Right lobe of liver (tissue), 6 donors: ENCODE data around the gene TOMT. TPM values are rescaled to one million over a fixed set of nuclear protein-coding genes. Genes with fewer than 3 reads are reported as not detected.

ENCODE experiments used
- ATAC-seq, 4 donors: fragments of 200-7000 bp; cut with Tn5 transposase; one replicate each; pipeline ENCODE4 v1.9.1; 2020; ENCODE audit warnings: mild to moderate bottlenecking in 4 of 4, moderate library complexity in 4 of 4
- DNase-seq, 3 donors: peaks; one replicate each; pipeline ENCODE4 v3.0.0-alpha.2; 2020
- H3K27ac ChIP-seq, 3 donors: fragments of 200-600 bp; one replicate each; pipeline ENCODE4 v1.8.0; 2022
- H3K27me3 ChIP-seq, 2 donors: fragments of 200-600 bp; one replicate each; pipeline ENCODE4 v1.8.0; 2022
- H3K36me3 ChIP-seq, 4 donors: fragments of 200-600 bp; sonication (generic) in 1 of 4; one replicate each; pipeline versions ENCODE4 v1.5.1 to v1.8.0; 2017 to 2022; ENCODE audit warnings: control low read depth in 1 of 4
- H3K4me1 ChIP-seq, 4 donors: fragments of 200-600 bp; sonication (generic) in 1 of 4; one replicate each; pipeline versions ENCODE4 v1.5.1 to v1.8.0; 2017 to 2022; ENCODE audit warnings: control low read depth in 1 of 4
- H3K4me3 ChIP-seq, 3 donors: fragments of 200-600 bp; one replicate each; pipeline ENCODE4 v1.8.0; 2022
- H3K9me3 ChIP-seq, 4 donors: fragments of 200-600 bp; sonication (generic) in 1 of 4; one replicate each; pipeline versions ENCODE4 v1.5.1 to v1.8.0; 2017 to 2022; ENCODE audit warnings: control low read depth in 1 of 4
- POLR2A ChIP-seq: fragments of 450-650 bp; IDR thresholded peaks from one replicate; pipeline ENCODE4 v1.6.1; 2017; ENCODE audit warnings: antibody characterized with exemption, mild to moderate bottlenecking
- WGBS: methylation state at CpG from one replicate; pipeline ENCODE4 v1.1.6; 2018; ENCODE audit warnings: low coverage, low lambda C conversion rate; ENCODE audit not compliant: insufficient coverage; ENCODE audit errors: missing lambda C conversion rate; 5-methylcytosine and 5-hydroxymethylcytosine counted together
- intact Hi-C, 2 donors: fragments of 100-400 bp; cut with DNase I; formaldehyde crosslinking; loops; one replicate each; pipeline versions ENCODE4 v1.11.2 to v1.14.1; 2022
- total RNA-seq, 6 experiments: library from RNA; depleted of rRNA in 2 of 6; stranded (reverse); fragments of >200 nt in 2 of 6; fragmentation: NEBNext Ultra II Directional in 3 of 6; extraction: Animal tissue kit (Norgen Biotek cat#: 25700) in 3 of 6; gene quantifications; one replicate each; pipeline versions ENCODE4 v1.1.0 to v1.2.4, GENCODE V29; 2016 to 2023
- TF ChIP-seq, protein P1 (sequence below), 4 donors: fragments of 200-600 bp in 3 of 4; fragments of 450-650 bp in 1 of 4; IDR thresholded peaks; one replicate each; pipeline versions ENCODE4 v1.5.1 to v1.8.0; 2016 to 2022; ENCODE audit warnings: antibody characterized with exemption in 4 of 4, mild to moderate bottlenecking in 2 of 4
- donor health status: DM: no; HTN: yes; CAD: no.
- donor health status: DM: no; HTN: no; CAD: no.
- donor health status: DM: no; HTN: no; CAD: no.
- donor health status: DM: no; HTN: yes; CAD: no.
- donor health status: DM: no; HTN: yes; CAD: no.

Gene TOMT
- total RNA-seq, 6 experiments from 2014 or later: 0.17 to 0.29 TPM; not detected in 4

DNA sequence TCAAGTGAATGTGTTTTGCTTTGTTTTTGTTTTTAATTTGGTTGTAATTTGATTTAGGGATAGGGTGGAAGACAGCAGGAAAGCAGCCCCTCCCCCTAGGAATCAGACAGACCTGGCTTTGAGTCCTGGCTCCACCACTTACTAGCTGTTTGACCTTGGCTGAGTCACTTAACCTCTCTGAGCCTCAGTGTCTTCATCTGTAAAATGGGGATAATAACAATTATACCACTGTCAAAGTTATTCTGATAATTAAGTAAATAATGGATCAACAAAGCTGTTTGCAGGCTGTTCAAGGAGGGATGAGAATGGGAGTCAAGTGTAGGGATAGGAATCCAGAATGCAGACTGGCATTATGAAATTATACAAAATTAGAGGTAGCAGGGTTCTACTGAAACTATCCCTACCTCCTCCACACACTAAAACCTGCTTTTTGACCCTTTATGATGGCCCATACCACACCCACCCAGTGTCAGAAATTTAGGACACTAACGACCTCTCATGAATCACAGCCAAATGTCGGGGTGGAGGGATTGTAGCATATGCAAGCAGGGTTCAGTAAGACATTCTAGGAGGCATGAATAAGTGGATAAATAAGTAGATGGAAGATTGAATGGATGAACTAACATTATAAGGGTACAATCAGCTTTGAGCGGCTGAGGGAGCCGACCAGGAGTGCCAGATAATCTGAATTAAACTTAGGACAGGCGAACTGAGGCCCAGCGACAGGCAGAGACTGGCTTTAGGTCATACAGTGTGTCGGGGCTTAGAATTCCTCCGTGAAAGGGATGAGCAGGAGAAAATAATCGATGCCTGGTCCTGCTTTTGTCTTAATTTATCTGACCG, 5.8 kb downstream of the TOMT start:
- H3K4me3 ChIP-seq: peak overlapping the region; percentile 36 to 73 (median 69)
- DNase-seq: no peak
- no peaks in the 10 kb centered on the region for H3K36me3 ChIP-seq
- no peak for ATAC-seq
- WGBS: 2% methylated on average over 10 of the region's 10 CpGs
- H3K9me3 ChIP-seq: no peaks in the 10 kb centered on the region
- peaks cover 0 to 4% (median 1%) of the 10 kb centered on the region in 4 donors for H3K4me1 ChIP-seq
- peak overlapping the region; percentile 96 to 98 (median 96) for H3K27ac ChIP-seq
- intact Hi-C loops: no loop called here
- H3K27me3 ChIP-seq: no peaks in the 10 kb centered on the region
- TF ChIP-seq, protein P1, sequence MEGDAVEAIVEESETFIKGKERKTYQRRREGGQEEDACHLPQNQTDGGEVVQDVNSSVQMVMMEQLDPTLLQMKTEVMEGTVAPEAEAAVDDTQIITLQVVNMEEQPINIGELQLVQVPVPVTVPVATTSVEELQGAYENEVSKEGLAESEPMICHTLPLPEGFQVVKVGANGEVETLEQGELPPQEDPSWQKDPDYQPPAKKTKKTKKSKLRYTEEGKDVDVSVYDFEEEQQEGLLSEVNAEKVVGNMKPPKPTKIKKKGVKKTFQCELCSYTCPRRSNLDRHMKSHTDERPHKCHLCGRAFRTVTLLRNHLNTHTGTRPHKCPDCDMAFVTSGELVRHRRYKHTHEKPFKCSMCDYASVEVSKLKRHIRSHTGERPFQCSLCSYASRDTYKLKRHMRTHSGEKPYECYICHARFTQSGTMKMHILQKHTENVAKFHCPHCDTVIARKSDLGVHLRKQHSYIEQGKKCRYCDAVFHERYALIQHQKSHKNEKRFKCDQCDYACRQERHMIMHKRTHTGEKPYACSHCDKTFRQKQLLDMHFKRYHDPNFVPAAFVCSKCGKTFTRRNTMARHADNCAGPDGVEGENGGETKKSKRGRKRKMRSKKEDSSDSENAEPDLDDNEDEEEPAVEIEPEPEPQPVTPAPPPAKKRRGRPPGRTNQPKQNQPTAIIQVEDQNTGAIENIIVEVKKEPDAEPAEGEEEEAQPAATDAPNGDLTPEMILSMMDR (IDR thresholded peaks at IDR 0.05): no peak
- no peak for TF ChIP-seq POLR2A

DNA sequence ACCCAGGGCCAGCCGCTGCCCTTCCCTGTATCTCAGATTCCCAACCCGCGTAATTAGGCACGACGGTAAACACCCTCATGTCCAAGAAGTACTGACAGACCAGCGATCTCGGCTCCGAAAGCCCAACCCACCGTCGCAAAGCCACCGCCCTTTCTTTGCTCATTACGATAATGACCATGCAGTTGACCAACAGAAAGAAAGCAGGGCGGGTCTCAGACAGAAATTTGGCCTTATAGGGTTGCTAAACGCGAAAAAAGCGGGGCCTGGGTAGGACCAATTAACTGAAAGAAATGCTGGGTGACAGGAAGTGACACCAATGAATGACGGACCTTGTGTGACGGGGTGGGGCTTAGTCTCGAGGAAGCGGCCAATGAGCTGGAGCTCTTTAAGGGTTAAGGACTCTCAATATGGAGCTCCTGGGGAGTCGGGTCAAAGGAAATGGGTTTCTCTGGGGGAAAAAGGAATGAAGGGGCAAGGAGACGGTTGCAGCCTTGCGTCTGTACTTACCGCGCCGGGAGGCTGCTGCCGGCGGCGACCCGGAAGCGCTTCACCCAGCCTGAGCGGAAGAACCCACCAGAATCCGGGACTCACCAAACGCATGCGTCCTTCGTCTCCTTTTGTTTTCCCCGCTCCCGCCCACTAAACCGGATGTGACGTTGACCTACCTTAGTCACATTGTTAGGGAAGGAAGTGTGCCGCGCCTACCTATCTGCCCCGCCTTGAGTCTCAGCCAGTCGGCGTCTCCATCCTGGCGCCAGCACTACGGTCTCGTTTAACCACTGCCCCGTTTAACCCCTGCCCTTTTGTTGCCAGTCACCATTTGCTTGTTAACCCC, 6.6 kb downstream of the TOMT start, which contains the start of gene ANAPC15:
TSS of gene ANAPC15 (minus strand) at position 553 of the 835 bp plus-strand sequence. CDS start 1,419 bp downstream, outside the sequence.
- DNase-seq (peak; percentile 94 to 99 (median 98)), ATAC-seq (peak; percentile 91 to 94 (median 92))
- Histone ChIP-seq H3K27me3 (no peaks in the 10 kb centered on the region), H3K4me1 (peaks cover 0 to 4% (median 1%) of the 10 kb centered on the region in 4 donors), H3K27ac (peak within 1 kb of the TSS; percentile 96 to 98 (median 96)), H3K9me3 (no peaks in the 10 kb centered on the region), H3K4me3 (peak within 1 kb of the TSS; percentile 61 to 73 (median 69)), H3K36me3 (no peaks in the 10 kb centered on the region)
- under 1% methylated on average over 30 of the region's 49 CpGs for WGBS
- intact Hi-C loops: no loop called here
- TF ChIP-seq, protein P1 (IDR thresholded peaks at IDR 0.05): no peak
- TF ChIP-seq POLR2A: peak; percentile 92

GRCh38 chr11:72112978-72113808, 7.5 kb downstream of the TOMT start:
- Histone ChIP-seq H3K36me3 (no peaks in the 10 kb centered on the region), H3K9me3 (no peaks in the 10 kb centered on the region), H3K4me3 (peak overlapping the region; percentile 61 to 73 (median 69)), H3K27ac (peak overlapping the region; percentile 96 to 98 (median 96)), H3K4me1 (peaks cover 0 to 4% (median 1%) of the 10 kb centered on the region in 4 donors), H3K27me3 (no peaks in the 10 kb centered on the region)
- DNase-seq (no peak), ATAC-seq (no peak)
- intact Hi-C loops: no loop called here
- 51% methylated on average over 7 of the region's 9 CpGs for WGBS
- TF ChIP-seq, protein P1 (IDR thresholded peaks at IDR 0.05): no peak
- TF ChIP-seq POLR2A: no peak

GRCh38 chr11:72114570-72114969, 8.8 kb downstream of the TOMT start:
- WGBS: 100% methylated on average over 1 of the region's 1 CpG
- DNase-seq (no peak), ATAC-seq (no peak)
- Histone ChIP-seq H3K27ac (no peak overlapping the region), H3K36me3 (no peaks in the 10 kb centered on the region), H3K4me3 (no peak overlapping the region), H3K4me1 (peaks cover 0 to 4% (median 1%) of the 10 kb centered on the region in 4 donors), H3K27me3 (no peaks in the 10 kb centered on the region), H3K9me3 (no peaks in the 10 kb centered on the region)
- intact Hi-C loops: no loop called here
- no peak for TF ChIP-seq POLR2A
- TF ChIP-seq, protein P1 (IDR thresholded peaks at IDR 0.05): no peak
